ENCODE data around the gene ZFAND3. TPM values are rescaled to one million over a fixed set of nuclear protein-coding genes. Genes with fewer than 3 reads are reported as not detected.

ZFAND3 gene
- total RNA-seq, 1 donor from 2014 or later = 56.3 TPM

DNA sequence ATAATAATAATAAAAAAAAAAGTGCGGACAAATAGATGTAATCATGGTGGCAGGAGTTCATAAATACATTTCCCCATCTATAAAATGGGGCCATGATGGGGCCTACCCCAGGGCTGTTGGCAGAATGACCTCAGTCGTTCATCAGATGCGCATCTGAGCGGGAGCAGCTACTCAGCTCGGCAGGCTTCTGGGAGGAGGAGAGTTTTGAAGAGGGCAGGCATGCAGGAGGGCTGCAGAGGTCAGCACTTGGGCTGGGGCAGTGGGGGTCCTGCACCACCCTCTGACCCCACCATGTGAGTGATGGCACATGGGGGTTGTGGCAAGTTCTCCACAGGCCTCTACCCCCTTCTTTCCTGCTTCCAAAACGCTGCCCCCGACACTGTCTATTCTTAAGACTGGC, 373.5 kb downstream of the ZFAND3 start:
- DNase-seq = no peak
- Mint-ChIP-seq H3K4me1 (no peaks in the 10 kb centered on the region), H3K27me3 (no peaks in the 10 kb centered on the region), H3K9me3 (no peaks in the 10 kb centered on the region), H3K36me3 (ENCODE audit: low read depth) (peaks cover 36% of the 10 kb centered on the region), H3K4me3 (no peak overlapping the region), H3K27ac (no peak overlapping the region)
- TF ChIP-seq, protein P1, sequence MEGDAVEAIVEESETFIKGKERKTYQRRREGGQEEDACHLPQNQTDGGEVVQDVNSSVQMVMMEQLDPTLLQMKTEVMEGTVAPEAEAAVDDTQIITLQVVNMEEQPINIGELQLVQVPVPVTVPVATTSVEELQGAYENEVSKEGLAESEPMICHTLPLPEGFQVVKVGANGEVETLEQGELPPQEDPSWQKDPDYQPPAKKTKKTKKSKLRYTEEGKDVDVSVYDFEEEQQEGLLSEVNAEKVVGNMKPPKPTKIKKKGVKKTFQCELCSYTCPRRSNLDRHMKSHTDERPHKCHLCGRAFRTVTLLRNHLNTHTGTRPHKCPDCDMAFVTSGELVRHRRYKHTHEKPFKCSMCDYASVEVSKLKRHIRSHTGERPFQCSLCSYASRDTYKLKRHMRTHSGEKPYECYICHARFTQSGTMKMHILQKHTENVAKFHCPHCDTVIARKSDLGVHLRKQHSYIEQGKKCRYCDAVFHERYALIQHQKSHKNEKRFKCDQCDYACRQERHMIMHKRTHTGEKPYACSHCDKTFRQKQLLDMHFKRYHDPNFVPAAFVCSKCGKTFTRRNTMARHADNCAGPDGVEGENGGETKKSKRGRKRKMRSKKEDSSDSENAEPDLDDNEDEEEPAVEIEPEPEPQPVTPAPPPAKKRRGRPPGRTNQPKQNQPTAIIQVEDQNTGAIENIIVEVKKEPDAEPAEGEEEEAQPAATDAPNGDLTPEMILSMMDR (IDR thresholded peaks at IDR 0.05) = no peak
- intact Hi-C loops (cut with micrococcal nuclease) = no loop called here
- ChIA-PET POLR2A (no interaction called here), CTCF (no interaction called here)
- ATAC-seq (ENCODE audit: low read depth) = no peak

DNA sequence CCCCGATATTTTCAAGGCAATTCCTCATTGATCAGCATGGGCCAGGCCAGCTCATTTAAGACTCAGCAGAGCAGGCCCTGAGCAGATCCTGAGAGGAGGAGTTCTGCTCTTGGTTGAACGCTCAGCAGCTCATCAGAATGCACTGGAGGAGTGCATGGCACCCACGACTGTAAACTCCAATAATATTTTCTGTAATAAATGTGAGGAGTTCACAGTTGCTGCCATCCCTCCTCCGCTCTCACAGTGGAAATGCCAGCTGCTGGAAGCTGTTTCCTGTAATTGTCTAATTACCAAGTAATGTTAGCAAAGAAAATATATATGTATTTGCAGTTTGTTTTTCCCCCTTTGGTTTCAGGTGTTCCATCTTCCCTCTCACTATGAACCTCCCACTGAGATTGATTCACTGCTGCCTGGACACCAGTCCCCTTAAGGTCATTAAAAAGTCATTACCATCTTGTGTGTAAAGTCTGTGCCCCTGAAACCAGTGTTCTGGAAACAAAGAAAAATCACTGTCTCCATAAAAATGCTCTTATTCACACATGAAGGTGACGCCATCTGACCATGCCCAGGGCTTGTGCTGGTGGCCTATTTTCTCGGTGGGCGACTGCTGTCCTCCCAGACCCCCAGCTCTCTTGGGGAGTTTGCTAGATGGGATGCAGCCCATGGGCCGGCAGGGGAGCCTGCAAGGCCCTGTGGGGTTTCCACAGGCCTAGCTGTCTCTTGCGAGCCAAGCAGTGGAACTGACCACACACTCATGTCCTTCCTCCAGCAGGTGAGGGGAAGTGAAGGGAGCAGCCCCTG, 374.2 kb downstream of the ZFAND3 start:
- Mint-ChIP-seq H3K36me3 (ENCODE audit: low read depth) (peaks cover 31% of the 10 kb centered on the region), H3K9me3 (no peaks in the 10 kb centered on the region), H3K4me3 (no peak overlapping the region), H3K27me3 (no peaks in the 10 kb centered on the region), H3K4me1 (no peaks in the 10 kb centered on the region), H3K27ac (no peak overlapping the region)
- ATAC-seq (ENCODE audit: low read depth) = no peak
- ChIA-PET CTCF (no interaction called here), POLR2A (no interaction called here)
- no peak for DNase-seq
- intact Hi-C loops (cut with micrococcal nuclease) = no loop called here
- TF ChIP-seq, protein P1 (IDR thresholded peaks at IDR 0.05) = no peak

DNA sequence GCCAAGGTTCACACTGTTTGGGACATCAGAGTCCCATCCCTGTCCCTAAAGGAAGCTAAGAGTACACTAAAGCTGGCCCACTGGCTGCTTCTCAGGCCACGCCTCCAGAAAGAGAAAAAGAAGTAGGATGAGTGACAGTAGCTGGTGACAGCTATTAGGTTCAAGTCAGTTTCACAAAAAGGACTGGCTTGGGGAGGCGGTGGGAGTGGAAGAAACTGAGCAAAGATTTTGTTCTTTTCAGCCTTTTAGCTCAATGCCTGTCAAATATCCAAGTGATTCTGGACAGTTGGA, 374.7 kb downstream of the ZFAND3 start:
- ChIA-PET CTCF (no interaction called here), POLR2A (no interaction called here)
- H3K4me1 Mint-ChIP-seq = no peaks in the 10 kb centered on the region
- H3K27ac Mint-ChIP-seq = no peak overlapping the region
- no peaks in the 10 kb centered on the region for H3K9me3 Mint-ChIP-seq
- H3K36me3 Mint-ChIP-seq (ENCODE audit: low read depth) = peaks cover 26% of the 10 kb centered on the region
- no peaks in the 10 kb centered on the region for H3K27me3 Mint-ChIP-seq
- intact Hi-C loops (cut with micrococcal nuclease) = no loop called here
- H3K4me3 Mint-ChIP-seq = no peak overlapping the region
- TF ChIP-seq, protein P1 (IDR thresholded peaks at IDR 0.05) = no peak
- no peak for ATAC-seq (ENCODE audit: low read depth)
- DNase-seq = no peak

DNA sequence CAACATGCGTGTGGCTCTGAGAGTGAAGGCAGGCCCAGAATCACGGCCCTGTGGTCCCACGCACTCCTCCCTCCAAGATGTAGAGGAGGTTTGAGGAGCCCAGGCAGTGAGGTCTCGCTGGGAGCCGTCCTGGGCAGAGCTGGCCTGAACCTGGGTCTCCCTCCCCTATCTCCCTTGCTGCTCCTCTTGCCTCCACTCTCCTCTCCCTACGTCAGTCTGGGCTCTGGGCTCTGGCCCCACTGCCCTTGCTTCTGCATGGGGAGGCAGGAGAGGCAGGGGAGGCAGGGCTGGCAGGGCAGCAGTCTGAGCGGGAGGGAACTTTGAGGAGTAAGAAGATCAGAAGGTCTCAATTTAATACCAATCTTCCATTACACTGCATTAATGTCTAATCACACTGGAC, 375.1 kb downstream of the ZFAND3 start:
- Mint-ChIP-seq H3K36me3 (ENCODE audit: low read depth) (peaks cover 26% of the 10 kb centered on the region), H3K27me3 (no peaks in the 10 kb centered on the region), H3K9me3 (no peaks in the 10 kb centered on the region), H3K27ac (no peak overlapping the region), H3K4me3 (no peak overlapping the region), H3K4me1 (no peaks in the 10 kb centered on the region)
- POLR2A ChIA-PET = no interaction called here
- ATAC-seq (ENCODE audit: low read depth) (no peak), DNase-seq (no peak)
- TF ChIP-seq, protein P1 (IDR thresholded peaks at IDR 0.05) = no peak
- intact Hi-C loops (cut with micrococcal nuclease) = no loop called here
- CTCF ChIA-PET = no interaction called here

DNA sequence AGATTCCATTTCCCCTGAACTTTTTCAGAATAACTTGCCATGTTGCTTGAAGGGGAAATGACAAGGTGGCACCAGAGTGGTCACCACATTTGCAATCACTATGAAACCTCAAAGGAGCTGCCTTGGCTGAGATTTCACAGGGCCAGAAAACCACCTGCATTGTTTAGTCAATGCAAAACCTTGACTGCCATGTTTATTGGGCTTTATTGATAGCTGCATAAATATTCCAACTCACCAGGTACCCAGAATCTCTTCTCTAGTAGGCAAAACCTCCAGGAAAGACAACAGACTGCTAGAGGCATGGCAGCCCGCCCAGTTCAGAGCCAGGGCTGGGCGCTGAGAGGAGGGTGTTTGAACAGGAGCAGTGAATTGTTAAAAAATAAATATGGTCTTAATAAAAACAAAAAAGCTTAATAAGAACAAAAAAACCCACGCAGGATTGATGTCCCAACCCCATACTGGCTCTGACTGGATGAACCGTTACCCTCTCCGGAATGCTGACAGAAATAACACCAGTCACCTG, 375.6 kb downstream of the ZFAND3 start:
- Mint-ChIP-seq H3K27me3 (no peaks in the 10 kb centered on the region), H3K4me1 (no peaks in the 10 kb centered on the region), H3K36me3 (ENCODE audit: low read depth) (peaks cover 26% of the 10 kb centered on the region), H3K9me3 (no peaks in the 10 kb centered on the region), H3K4me3 (no peak overlapping the region), H3K27ac (no peak overlapping the region)
- intact Hi-C loops (cut with micrococcal nuclease) = no loop called here
- no peak for ATAC-seq (ENCODE audit: low read depth)
- ChIA-PET CTCF (no interaction called here), POLR2A (no interaction called here)
- TF ChIP-seq, protein P1 (IDR thresholded peaks at IDR 0.05) = no peak
- DNase-seq = no peak
